AG09309 (cell line): ENCODE measurements around the gene ZNF800.
"Not testable (repeated sequence)": the region's sequence is repeated elsewhere in the genome, so short reads cannot be mapped to it uniquely, and the experiment has no call there.

Experiments used
- DNase-seq: peaks from one replicate; pipeline ENCODE4 v3.0.0-alpha.2; 2010; ENCODE audit warnings: low read depth
- H3K4me3 ChIP-seq: 2 replicates; pipeline ENCODE4 v1.5.1; 2011; ENCODE audit warnings: mild to moderate bottlenecking, low read depth, low read length, moderate library complexity; ENCODE audit not compliant: control insufficient read depth
- CTCF ChIP-seq: IDR thresholded peaks from 2 replicates; pipeline ENCODE4 v1.5.1; 2011; ENCODE audit warnings: mild to moderate bottlenecking, low read depth, low read length, inconsistent platforms; ENCODE audit not compliant: insufficient read depth, control insufficient read depth; ENCODE audit errors: missing control alignments

ZNF800 gene

GRCh38 chr7:127411176-127411575, 18.7 kb upstream of the ZNF800 start:
- no peak for DNase-seq
- no peak for TF ChIP-seq CTCF

GRCh38 chr7:127409629-127410028, 17.1 kb upstream of the ZNF800 start:
- H3K4me3 ChIP-seq = no peak overlapping the region
- no peak for DNase-seq
- TF ChIP-seq CTCF = peak; percentile 27

More at GRCh38 chr7:127411176-127411575, 18.7 kb upstream of the ZNF800 start:
- no peak overlapping the region for H3K4me3 ChIP-seq

- TF ChIP-seq CTCF = no peak
- no peak for DNase-seq
Measured at GRCh38 chr7:127404286-127405072, 12.0 kb upstream of the ZNF800 start.

GRCh38 chr7:127396184-127396583, 3.7 kb upstream of the ZNF800 start:
- no peak for DNase-seq
- H3K4me3 ChIP-seq = no peak overlapping the region
- TF ChIP-seq CTCF = no peak

More at GRCh38 chr7:127404286-127405072, 12.0 kb upstream of the ZNF800 start:
- no peak overlapping the region for H3K4me3 ChIP-seq

- not testable (repeated sequence) for DNase-seq, H3K4me3 ChIP-seq
Measured at GRCh38 chr7:127395104-127395503, 2.6 kb upstream of the ZNF800 start.

- peak overlapping the region; percentile 81 for H3K4me3 ChIP-seq
- no peak for TF ChIP-seq CTCF
- no peak for DNase-seq
Measured at GRCh38 chr7:127393368-127394058, 1.0 kb upstream of the ZNF800 start.

GRCh38 chr7:127392182-127392565, 334 bp downstream of the ZNF800 start:
- peak overlapping the region; percentile 81 for H3K4me3 ChIP-seq
- peak; percentile 11 for DNase-seq

More at GRCh38 chr7:127392182-127392565, 334 bp downstream of the ZNF800 start:
- no peak for TF ChIP-seq CTCF
